KMS-11 (cell line): ENCODE measurements around the gene CHTF18.

Experiments
- H2AFZ ChIP-seq: fragments of 200-600 bp; sonication (generic); 2 replicates; pipeline ENCODE4 v1.6.1; 2016; ENCODE audit warnings: antibody characterized with exemption, mixed run types, low read depth
- H3K27ac ChIP-seq: fragments of 200-600 bp; sonication (generic); 2 replicates; pipeline ENCODE4 v1.6.1; 2016; ENCODE audit warnings: mild to moderate bottlenecking, mixed run types
- H3K27me3 ChIP-seq: fragments of 200-600 bp; sonication (generic); 2 replicates; pipeline ENCODE4 v1.6.1; 2017; ENCODE audit warnings: mild to moderate bottlenecking, low read depth, mixed run types, moderate library complexity; ENCODE audit not compliant: insufficient read depth
- H3K36me3 ChIP-seq: fragments of 200-600 bp; sonication (generic); 2 replicates; pipeline ENCODE4 v1.6.1; 2017; ENCODE audit warnings: mild to moderate bottlenecking, mixed run types; ENCODE audit not compliant: insufficient read depth
- H3K4me1 ChIP-seq: fragments of 200-600 bp; sonication (generic); 2 replicates; pipeline ENCODE4 v1.6.1; 2016; ENCODE audit warnings: mild to moderate bottlenecking, low read depth, mixed run types; ENCODE audit not compliant: poor library complexity, severe bottlenecking
- H3K4me2 ChIP-seq: fragments of 200-600 bp; sonication (generic); 2 replicates; pipeline ENCODE4 v1.7.0; 2016; ENCODE audit warnings: mild to moderate bottlenecking, mixed run types
- H3K4me3 ChIP-seq: fragments of 200-600 bp; sonication (generic); IDR thresholded peaks from 2 replicates; pipeline ENCODE4 v1.6.1; 2017; ENCODE audit warnings: low read depth, low read length, mixed read lengths; ENCODE audit not compliant: insufficient read depth
- H3K79me2 ChIP-seq: fragments of 200-600 bp; sonication (generic); 2 replicates; pipeline ENCODE4 v1.6.1; 2016; ENCODE audit warnings: low read depth, mixed run types; ENCODE audit not compliant: insufficient read depth
- H3K9ac ChIP-seq: fragments of 200-600 bp; sonication (generic); 2 replicates; pipeline ENCODE4 v1.6.1; 2016; ENCODE audit warnings: mild to moderate bottlenecking, mixed run types
- H4K20me1 ChIP-seq: fragments of 200-600 bp; sonication (generic); 2 replicates; pipeline ENCODE4 v1.6.1; 2016; ENCODE audit warnings: mild to moderate bottlenecking, mixed run types; ENCODE audit not compliant: insufficient read depth
- TF ChIP-seq, protein P1 (sequence below): fragments of 200-600 bp; sonication (generic); conservative IDR thresholded peaks from 2 replicates; pipeline ENCODE4 v1.6.1; 2017; ENCODE audit warnings: low read depth, mild to moderate bottlenecking, antibody characterized with exemption, low read length, moderate library complexity, mixed read lengths

Gene CHTF18

DNA sequence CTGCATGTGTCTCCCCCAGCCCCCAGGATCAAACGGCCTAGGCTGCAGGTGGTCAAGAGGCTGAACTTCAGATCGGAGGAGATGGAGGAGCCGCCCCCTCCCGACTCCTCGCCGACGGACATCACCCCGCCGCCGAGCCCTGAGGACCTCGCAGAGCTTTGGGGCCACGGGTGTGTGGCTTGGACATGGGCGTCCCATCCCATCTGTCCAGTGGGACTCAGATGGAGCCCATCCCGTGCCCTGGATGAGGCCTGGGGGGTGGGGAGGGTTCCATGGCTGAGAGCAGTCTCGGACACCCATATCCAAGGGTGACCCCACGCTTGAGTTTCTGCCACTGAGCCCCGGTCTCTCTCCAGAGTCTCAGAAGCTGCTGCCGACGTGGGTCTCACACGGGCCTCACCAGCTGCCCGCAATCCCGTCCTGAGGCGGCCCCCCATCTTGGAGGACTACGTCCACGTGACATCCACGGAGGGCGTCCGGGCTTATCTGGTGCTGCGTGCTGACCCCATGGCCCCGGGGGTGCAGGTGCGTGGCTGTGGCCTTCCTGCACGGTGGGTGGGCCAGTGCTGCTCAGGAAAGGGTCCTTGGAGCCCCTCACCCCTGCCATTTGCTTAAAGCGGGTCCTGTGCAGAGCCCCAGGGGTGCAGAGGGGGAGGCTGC is 901 bp downstream of the CHTF18 start:
- peak overlapping the region; percentile 55; the same call in 1 of the 2 replicates for H3K9ac ChIP-seq
- H3K27ac ChIP-seq = no peak overlapping the region
- no peak overlapping the region for H3K4me3 ChIP-seq
- H2AFZ ChIP-seq = no peak overlapping the region
- H3K27me3 ChIP-seq = no peaks in the 10 kb centered on the region
- H3K4me1 ChIP-seq = peaks cover 10% of the 10 kb centered on the region
- peaks cover 16% of the 10 kb centered on the region; the same call in 1 of the 2 replicates for H3K79me2 ChIP-seq
- TF ChIP-seq, protein P1, sequence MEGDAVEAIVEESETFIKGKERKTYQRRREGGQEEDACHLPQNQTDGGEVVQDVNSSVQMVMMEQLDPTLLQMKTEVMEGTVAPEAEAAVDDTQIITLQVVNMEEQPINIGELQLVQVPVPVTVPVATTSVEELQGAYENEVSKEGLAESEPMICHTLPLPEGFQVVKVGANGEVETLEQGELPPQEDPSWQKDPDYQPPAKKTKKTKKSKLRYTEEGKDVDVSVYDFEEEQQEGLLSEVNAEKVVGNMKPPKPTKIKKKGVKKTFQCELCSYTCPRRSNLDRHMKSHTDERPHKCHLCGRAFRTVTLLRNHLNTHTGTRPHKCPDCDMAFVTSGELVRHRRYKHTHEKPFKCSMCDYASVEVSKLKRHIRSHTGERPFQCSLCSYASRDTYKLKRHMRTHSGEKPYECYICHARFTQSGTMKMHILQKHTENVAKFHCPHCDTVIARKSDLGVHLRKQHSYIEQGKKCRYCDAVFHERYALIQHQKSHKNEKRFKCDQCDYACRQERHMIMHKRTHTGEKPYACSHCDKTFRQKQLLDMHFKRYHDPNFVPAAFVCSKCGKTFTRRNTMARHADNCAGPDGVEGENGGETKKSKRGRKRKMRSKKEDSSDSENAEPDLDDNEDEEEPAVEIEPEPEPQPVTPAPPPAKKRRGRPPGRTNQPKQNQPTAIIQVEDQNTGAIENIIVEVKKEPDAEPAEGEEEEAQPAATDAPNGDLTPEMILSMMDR = no peak
- no peaks in the 10 kb centered on the region for H3K36me3 ChIP-seq
- peak overlapping the region; percentile 93 for H3K4me2 ChIP-seq
- H4K20me1 ChIP-seq = no peaks in the 10 kb centered on the region

DNA sequence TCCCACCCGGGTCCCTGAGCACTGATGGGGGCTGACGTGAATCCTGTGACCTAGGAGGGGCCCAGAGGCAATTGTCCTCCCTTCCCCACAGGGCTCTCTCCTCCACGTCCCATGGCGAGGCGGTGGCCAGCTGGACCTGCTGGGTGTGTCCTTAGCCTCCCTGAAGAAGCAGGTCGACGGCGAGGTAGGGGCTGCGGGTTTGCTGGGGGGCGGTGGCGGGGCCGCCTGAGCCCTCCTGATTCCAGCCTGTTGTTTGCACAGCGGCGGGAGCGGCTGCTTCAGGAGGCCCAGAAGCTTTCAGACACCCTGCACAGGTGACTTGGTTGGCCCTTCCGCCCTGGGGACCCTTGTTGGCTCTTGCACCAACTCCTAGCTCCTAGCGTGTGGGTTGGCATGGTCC is 1.7 kb downstream of the CHTF18 start:
- Histone ChIP-seq H3K9ac (no peak overlapping the region), H3K4me3 (no peak overlapping the region), H3K27me3 (no peaks in the 10 kb centered on the region), H3K4me2 (peak overlapping the region; percentile 93; the same call in 1 of the 2 replicates), H3K27ac (no peak overlapping the region), H2AFZ (no peak overlapping the region), H4K20me1 (no peaks in the 10 kb centered on the region), H3K79me2 (peaks cover 16% of the 10 kb centered on the region; the same call in 1 of the 2 replicates), H3K4me1 (peaks cover 10% of the 10 kb centered on the region), H3K36me3 (no peaks in the 10 kb centered on the region)
- TF ChIP-seq, protein P1 = no peak

DNA sequence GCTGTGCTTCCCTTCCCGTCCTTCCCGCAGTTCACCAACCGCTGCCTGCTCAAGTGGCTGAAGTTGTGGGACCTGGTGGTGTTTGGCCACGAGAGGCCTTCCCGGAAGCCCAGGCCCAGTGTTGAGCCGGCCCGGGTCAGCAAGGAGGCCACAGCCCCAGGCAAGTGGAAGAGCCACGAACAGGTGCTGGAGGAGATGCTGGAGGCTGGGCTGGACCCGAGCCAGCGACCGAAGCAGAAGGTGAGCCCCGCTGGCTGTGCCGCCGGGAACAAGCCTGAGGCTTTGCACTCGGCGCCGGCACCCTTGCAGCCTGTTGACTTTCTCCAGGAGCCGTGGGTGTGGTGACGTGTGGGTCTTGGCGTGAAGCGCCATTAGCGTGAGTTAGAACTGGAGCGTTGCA is 2.7 kb downstream of the CHTF18 start:
- TF ChIP-seq, protein P1 = no peak
- no peaks in the 10 kb centered on the region for H4K20me1 ChIP-seq
- no peaks in the 10 kb centered on the region for H3K27me3 ChIP-seq
- H3K36me3 ChIP-seq = no peaks in the 10 kb centered on the region
- H3K4me3 ChIP-seq = no peak overlapping the region
- H3K4me1 ChIP-seq = peaks cover 16% of the 10 kb centered on the region
- no peak overlapping the region for H2AFZ ChIP-seq
- H3K79me2 ChIP-seq = peaks cover 16% of the 10 kb centered on the region; the same call in 1 of the 2 replicates
- H3K4me2 ChIP-seq = no peak overlapping the region
- H3K27ac ChIP-seq = no peak overlapping the region
- no peak overlapping the region for H3K9ac ChIP-seq

DNA sequence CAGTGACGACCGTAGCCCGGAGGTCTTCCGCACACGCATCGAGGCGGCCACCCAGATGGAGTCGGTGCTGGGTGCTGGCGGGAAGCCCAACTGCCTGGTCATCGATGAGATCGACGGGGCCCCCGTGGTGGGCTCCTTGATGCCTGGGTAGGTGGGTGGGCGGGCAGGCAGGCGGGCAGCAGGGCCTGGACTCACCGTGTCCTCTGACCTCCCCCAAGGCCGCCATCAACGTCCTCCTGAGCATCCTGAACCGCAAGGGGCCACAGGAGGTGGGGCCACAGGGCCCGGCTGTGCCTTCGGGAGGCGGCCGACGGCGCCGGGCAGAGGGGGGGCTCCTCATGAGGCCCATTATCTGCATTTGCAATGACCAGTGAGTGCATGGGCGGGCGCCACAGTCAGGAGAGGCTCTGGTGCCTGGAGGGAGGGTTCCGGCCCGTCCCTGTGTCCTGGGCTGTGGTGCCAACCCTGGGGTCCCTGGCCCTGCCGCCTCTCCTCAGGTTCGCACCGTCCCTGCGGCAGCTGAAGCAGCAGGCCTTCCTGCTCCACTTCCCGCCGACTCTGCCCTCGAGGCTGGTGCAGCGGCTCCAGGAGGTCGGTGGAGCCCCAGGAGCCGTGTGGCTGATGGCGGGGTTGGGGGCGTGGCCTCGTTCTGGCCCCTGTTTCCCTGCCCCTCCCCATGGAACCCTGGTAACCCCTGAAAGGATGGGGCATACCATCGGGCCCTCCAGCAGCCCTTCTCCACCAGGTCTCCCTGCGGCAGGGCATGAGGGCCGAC is 4.0 kb downstream of the CHTF18 start:
- H3K79me2 ChIP-seq = peaks cover 12% of the 10 kb centered on the region; the same call in 1 of the 2 replicates
- no peaks in the 10 kb centered on the region for H4K20me1 ChIP-seq
- TF ChIP-seq, protein P1 = no peak
- H2AFZ ChIP-seq = no peak overlapping the region
- no peak overlapping the region for H3K9ac ChIP-seq
- H3K4me3 ChIP-seq = no peak overlapping the region
- H3K4me2 ChIP-seq = no peak overlapping the region
- H3K27me3 ChIP-seq = no peaks in the 10 kb centered on the region
- no peak overlapping the region for H3K27ac ChIP-seq
- no peaks in the 10 kb centered on the region for H3K36me3 ChIP-seq
- peaks cover 14% of the 10 kb centered on the region for H3K4me1 ChIP-seq
